Measurements from ENCODE around the gene ZNF672.

ZNF672 gene

DNA sequence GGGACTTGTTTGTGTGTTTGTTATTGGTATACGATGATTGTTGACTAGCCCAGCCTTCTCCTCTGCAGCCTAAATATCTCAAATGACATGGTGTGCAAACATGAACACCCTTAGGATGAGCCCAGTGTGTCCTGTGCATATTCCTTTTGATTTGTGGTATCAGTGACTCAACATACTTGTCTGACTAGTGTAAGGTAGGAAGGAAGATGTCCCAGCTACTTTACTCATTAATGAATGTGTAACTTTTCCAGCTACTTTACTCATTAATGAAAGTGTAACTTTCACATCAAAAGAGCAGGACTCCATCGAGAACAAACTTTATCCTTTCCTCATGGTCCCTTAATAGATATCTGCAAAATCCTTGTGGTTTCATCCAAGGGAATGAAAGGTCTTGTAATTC lies 23.6 kb downstream of the ZNF672 start:
- H3K4me1 ChIP-seq (ENCODE audit: control insufficient read depth, low read length) = peaks cover 47% of the 10 kb centered on the region

DNA sequence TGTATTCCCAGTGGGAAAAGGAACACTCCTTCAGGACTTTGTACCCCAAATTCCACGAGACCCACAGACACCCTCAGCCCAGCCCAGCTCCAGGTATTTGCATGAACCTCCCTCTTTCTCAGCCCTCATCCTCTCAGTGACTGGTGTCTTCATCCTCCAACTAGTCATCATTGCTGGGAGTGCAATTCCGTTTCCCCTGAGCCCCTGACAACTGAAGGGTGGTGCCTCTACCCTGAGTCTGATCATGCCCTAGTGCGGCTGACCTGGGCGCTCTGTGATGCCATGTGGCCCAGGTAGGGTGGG lies 24.6 kb downstream of the ZNF672 start:
- no peak for TF ChIP-seq EZH2phosphoT487 (IDR thresholded peaks at IDR 0.05; ENCODE audit: borderline replicate concordance, low read length)
- TF ChIP-seq, protein P1, sequence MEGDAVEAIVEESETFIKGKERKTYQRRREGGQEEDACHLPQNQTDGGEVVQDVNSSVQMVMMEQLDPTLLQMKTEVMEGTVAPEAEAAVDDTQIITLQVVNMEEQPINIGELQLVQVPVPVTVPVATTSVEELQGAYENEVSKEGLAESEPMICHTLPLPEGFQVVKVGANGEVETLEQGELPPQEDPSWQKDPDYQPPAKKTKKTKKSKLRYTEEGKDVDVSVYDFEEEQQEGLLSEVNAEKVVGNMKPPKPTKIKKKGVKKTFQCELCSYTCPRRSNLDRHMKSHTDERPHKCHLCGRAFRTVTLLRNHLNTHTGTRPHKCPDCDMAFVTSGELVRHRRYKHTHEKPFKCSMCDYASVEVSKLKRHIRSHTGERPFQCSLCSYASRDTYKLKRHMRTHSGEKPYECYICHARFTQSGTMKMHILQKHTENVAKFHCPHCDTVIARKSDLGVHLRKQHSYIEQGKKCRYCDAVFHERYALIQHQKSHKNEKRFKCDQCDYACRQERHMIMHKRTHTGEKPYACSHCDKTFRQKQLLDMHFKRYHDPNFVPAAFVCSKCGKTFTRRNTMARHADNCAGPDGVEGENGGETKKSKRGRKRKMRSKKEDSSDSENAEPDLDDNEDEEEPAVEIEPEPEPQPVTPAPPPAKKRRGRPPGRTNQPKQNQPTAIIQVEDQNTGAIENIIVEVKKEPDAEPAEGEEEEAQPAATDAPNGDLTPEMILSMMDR (IDR thresholded peaks at IDR 0.05; ENCODE audit: low read depth, low read length, poor library complexity, severe bottlenecking) = no peak
- Histone ChIP-seq H3K4me2 (ENCODE audit: low read length) (peak overlapping the region; percentile 92), H3K4me1 (ENCODE audit: control insufficient read depth, low read length) (peaks cover 37% of the 10 kb centered on the region), H3K36me3 (ENCODE audit: control insufficient read depth, low read length) (no peaks in the 10 kb centered on the region), H3K9me2 (replicated peaks; ENCODE audit: control insufficient read depth, low read length) (no peaks in the 10 kb centered on the region), H4K20me1 (ENCODE audit: control insufficient read depth, insufficient read depth, low read depth, low read length) (no peaks in the 10 kb centered on the region), H3K4me3 (ENCODE audit: low read length) (peak overlapping the region; percentile 87), H3K27me3 (ENCODE audit: control insufficient read depth, low read length) (no peaks in the 10 kb centered on the region), H3K9me3 (ENCODE audit: control insufficient read depth, insufficient read depth, low read length) (no peaks in the 10 kb centered on the region), H3K79me2 (ENCODE audit: control insufficient read depth, low read length) (peaks cover 9% of the 10 kb centered on the region), H3F3A (ENCODE audit: control insufficient read depth, insufficient read depth) (no peaks in the 10 kb centered on the region; the same call in 1 of the 2 replicates), H3K27ac (ENCODE audit: low read depth, low read length) (0 out of 2 replicates have a peak overlapping the region, but pooled peaks have one; percentile 19)

More for the DNA sequence above, 23.6 kb downstream of the ZNF672 start:
- Histone ChIP-seq H3K27me3 (ENCODE audit: control insufficient read depth, low read length) (no peaks in the 10 kb centered on the region), H3K36me3 (ENCODE audit: control insufficient read depth, low read length) (no peaks in the 10 kb centered on the region; the same call in none of the 2 replicates), H4K20me1 (ENCODE audit: control insufficient read depth, insufficient read depth, low read depth, low read length) (no peaks in the 10 kb centered on the region), H3K79me2 (ENCODE audit: control insufficient read depth, low read length) (peaks cover 19% of the 10 kb centered on the region), H3K9me3 (ENCODE audit: control insufficient read depth, insufficient read depth, low read length) (no peaks in the 10 kb centered on the region), H3K27ac (ENCODE audit: low read depth, low read length) (no peak overlapping the region), H3F3A (ENCODE audit: control insufficient read depth, insufficient read depth) (no peaks in the 10 kb centered on the region; the same call in 1 of the 2 replicates), H3K4me2 (ENCODE audit: low read length) (no peak overlapping the region), H3K9me2 (replicated peaks; ENCODE audit: control insufficient read depth, low read length) (no peaks in the 10 kb centered on the region), H3K4me3 (ENCODE audit: low read length) (no peak overlapping the region)
- TF ChIP-seq, protein P1 (IDR thresholded peaks at IDR 0.05; ENCODE audit: low read depth, low read length, poor library complexity, severe bottlenecking) = no peak
- no peak for TF ChIP-seq EZH2phosphoT487 (IDR thresholded peaks at IDR 0.05; ENCODE audit: borderline replicate concordance, low read length)

DNA sequence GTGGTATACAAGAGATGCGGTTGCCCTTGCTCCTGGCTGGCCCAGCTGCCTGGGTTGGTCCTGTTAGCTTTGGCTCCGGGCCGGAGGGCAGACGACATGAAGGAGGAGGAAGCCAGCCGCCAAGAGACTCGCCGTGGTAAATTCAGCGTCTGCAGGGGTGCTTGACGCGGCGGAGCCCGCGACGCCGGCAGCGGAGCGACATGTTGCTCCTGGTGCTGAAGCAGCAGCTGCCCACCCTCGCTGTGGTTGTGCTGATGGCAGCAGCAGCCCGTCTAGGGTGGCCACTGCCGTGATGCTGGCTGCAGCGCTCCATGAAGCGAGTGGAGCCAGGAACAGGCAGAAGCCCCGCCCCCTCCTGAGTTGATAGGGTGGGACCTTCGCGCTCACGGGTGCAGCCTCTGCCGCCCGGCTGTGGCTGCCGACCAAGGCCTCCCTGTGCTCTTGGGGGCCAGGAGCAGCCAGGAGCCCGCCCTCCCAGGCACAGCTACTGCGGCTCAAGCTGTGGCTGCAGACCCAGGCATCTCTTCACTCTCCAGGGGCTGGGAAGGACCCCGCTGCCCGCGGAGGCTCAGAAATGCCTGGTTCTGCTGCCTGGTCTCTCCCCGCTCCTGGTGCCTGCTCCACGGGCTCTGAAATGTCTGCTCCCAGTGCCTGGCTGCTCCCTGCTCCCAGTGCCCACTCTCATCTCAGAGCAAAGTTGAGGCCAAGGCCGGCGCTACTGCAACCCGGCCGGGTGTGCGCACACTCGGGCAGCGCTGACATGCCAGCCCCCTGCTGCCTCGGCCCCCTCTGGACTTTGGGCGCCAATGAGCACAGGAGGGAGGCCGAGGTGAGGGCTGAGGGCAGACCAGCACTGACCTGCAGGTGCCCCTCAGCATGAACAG lies 25.2 kb downstream of the ZNF672 start:
- H3K4me3 ChIP-seq (ENCODE audit: low read length) = peak overlapping the region; percentile 87
- TF ChIP-seq EZH2phosphoT487 (IDR thresholded peaks at IDR 0.05; ENCODE audit: borderline replicate concordance, low read length) = no peak
- H3K79me2 ChIP-seq (ENCODE audit: control insufficient read depth, low read length) = peaks cover 3% of the 10 kb centered on the region
- H3F3A ChIP-seq (ENCODE audit: control insufficient read depth, insufficient read depth) = no peaks in the 10 kb centered on the region; the same call in 1 of the 2 replicates
- H3K36me3 ChIP-seq (ENCODE audit: control insufficient read depth, low read length) = no peaks in the 10 kb centered on the region
- no peaks in the 10 kb centered on the region for H3K9me3 ChIP-seq (ENCODE audit: control insufficient read depth, insufficient read depth, low read length)
- peaks cover 31% of the 10 kb centered on the region for H3K4me1 ChIP-seq (ENCODE audit: control insufficient read depth, low read length)
- no peaks in the 10 kb centered on the region for H4K20me1 ChIP-seq (ENCODE audit: control insufficient read depth, insufficient read depth, low read depth, low read length)
- H3K4me2 ChIP-seq (ENCODE audit: low read length) = peak overlapping the region; percentile 92
- no peaks in the 10 kb centered on the region for H3K27me3 ChIP-seq (ENCODE audit: control insufficient read depth, low read length)
- H3K9me2 ChIP-seq (replicated peaks; ENCODE audit: control insufficient read depth, low read length) = no peaks in the 10 kb centered on the region
- 0 out of 2 replicates have a peak overlapping the region, but pooled peaks have one; percentile 19 for H3K27ac ChIP-seq (ENCODE audit: low read depth, low read length)

DNA sequence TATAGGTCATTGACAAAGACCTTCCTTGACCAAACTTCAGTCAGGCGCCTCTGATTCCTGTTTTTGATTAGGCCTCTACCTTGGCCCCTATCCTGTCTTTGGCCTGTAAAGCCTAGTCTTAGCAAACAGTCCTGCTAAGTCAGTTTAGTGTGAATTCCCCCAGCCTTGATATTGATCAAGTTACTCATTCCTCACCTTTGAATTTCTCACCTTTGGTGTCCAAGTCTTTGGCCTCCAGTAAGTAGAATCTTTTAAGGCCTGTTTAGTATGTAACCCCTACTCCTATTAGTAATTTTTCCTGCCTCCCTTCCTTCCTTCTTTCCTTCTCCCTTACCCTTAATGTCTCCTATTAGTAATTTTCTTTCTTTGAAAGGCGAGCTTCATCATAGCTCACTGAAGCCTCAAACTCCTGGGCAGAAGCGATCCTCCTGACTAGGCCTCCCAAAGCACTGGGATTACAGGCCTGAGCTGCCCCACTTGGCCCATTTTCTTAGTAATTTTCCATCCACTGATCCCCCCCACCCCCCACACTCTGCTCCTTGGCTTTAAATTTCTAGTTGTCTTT lies 33.9 kb downstream of the ZNF672 start:
- H3F3A ChIP-seq (ENCODE audit: control insufficient read depth, insufficient read depth) = peaks cover 25% of the 10 kb centered on the region
- TF ChIP-seq EZH2phosphoT487 (IDR thresholded peaks at IDR 0.05; ENCODE audit: borderline replicate concordance, low read length) = no peak
- TF ChIP-seq, protein P1 (IDR thresholded peaks at IDR 0.05; ENCODE audit: low read depth, low read length, poor library complexity, severe bottlenecking) = no peak
- no peaks in the 10 kb centered on the region for H3K79me2 ChIP-seq (ENCODE audit: control insufficient read depth, low read length)
- H3K4me2 ChIP-seq (ENCODE audit: low read length) = peak overlapping the region; percentile 85
- H3K4me3 ChIP-seq (ENCODE audit: low read length) = peak overlapping the region; percentile 79; the same call in 1 of the 2 replicates
- no peaks in the 10 kb centered on the region for H3K9me3 ChIP-seq (ENCODE audit: control insufficient read depth, insufficient read depth, low read length)
- H3K27me3 ChIP-seq (ENCODE audit: control insufficient read depth, low read length) = no peaks in the 10 kb centered on the region
- H3K27ac ChIP-seq (ENCODE audit: low read depth, low read length) = no peak overlapping the region
- no peaks in the 10 kb centered on the region for H4K20me1 ChIP-seq (ENCODE audit: control insufficient read depth, insufficient read depth, low read depth, low read length)
- peaks cover 19% of the 10 kb centered on the region for H3K4me1 ChIP-seq (ENCODE audit: control insufficient read depth, low read length)
- no peaks in the 10 kb centered on the region for H3K9me2 ChIP-seq (replicated peaks; ENCODE audit: control insufficient read depth, low read length)
- no peaks in the 10 kb centered on the region for H3K36me3 ChIP-seq (ENCODE audit: control insufficient read depth, low read length)
